ENCODE results near the gene MAST1.

DNA sequence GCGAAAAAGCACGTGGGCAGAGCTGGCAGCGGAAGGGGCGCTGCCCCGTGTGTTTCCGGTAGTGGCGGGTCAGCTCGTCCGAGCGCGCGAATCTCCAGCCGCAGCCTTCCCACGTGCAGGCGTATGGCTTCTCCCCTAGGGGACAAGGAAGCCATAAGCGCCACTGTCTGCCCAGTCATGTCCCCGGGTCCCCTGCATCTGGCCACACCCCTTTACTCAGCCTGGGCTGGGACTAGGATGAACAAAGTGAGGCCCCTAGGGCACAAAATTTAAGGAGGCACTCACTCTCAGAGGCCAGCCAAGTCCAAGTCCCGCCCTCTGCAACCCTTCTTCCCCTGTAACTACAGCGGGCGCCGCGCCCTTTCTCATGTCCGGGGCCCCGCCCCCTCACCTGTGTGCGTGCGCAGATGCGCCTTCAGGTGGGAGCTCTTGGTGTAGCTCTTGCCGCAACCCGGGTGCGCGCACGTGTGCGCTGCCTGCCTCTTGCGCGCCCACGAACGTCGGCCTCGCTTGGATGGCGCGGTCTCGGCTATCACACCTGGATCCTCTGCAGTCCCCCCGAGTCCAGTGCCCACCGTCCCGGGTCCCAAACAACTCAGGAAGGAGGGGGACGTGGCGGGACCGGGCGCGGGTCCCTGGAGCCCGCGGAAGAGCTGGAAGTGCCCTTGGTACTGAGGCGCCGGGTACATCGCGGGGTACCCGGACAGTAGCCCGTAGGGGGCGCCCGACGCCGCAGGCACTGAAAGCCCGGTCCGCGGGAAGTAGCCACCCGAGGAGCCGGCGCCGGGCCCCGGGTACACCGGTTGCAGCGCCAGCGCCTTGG lies 46.8 kb downstream of the MAST1 start:
- TF ChIP-seq, protein P1, sequence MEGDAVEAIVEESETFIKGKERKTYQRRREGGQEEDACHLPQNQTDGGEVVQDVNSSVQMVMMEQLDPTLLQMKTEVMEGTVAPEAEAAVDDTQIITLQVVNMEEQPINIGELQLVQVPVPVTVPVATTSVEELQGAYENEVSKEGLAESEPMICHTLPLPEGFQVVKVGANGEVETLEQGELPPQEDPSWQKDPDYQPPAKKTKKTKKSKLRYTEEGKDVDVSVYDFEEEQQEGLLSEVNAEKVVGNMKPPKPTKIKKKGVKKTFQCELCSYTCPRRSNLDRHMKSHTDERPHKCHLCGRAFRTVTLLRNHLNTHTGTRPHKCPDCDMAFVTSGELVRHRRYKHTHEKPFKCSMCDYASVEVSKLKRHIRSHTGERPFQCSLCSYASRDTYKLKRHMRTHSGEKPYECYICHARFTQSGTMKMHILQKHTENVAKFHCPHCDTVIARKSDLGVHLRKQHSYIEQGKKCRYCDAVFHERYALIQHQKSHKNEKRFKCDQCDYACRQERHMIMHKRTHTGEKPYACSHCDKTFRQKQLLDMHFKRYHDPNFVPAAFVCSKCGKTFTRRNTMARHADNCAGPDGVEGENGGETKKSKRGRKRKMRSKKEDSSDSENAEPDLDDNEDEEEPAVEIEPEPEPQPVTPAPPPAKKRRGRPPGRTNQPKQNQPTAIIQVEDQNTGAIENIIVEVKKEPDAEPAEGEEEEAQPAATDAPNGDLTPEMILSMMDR (conservative IDR thresholded peaks at IDR 0.05; ENCODE audit: low read length), result peak; percentile 42
- TF ChIP-seq EZH2phosphoT487 (IDR thresholded peaks at IDR 0.05; ENCODE audit: borderline replicate concordance), result no peak
